ENCODE data around the gene C11orf54. TPM values are rescaled to one million over a fixed set of nuclear protein-coding genes. Genes with fewer than 3 reads are reported as not detected.

C11orf54 gene
- 9.6 and 16.3 TPM in 2 replicates for total RNA-seq (2014; rRNA removed; shearing (Covaris generic))
- 14.4 and 16.2 TPM in 2 replicates for polyA plus RNA-seq (2015; cell fraction: cytosol; rRNA removed)
- polyA plus RNA-seq (2015; cell fraction: nucleus; rRNA removed), result 33.2 and 36.0 TPM in 2 replicates

- DNase-seq (ENCODE audit: low read depth), result peak; percentile 95
Measured at GRCh38 chr11:93741094-93741881, at the start of gene C11orf54, which contains the start of gene TAF1D. C11orf54 (plus strand) TSS chr11:93741672; CDS start chr11:93747394, 5,722 bp downstream. TAF1D (minus strand) TSS chr11:93741495; CDS start chr11:93739304, 2,191 bp downstream.

DNA sequence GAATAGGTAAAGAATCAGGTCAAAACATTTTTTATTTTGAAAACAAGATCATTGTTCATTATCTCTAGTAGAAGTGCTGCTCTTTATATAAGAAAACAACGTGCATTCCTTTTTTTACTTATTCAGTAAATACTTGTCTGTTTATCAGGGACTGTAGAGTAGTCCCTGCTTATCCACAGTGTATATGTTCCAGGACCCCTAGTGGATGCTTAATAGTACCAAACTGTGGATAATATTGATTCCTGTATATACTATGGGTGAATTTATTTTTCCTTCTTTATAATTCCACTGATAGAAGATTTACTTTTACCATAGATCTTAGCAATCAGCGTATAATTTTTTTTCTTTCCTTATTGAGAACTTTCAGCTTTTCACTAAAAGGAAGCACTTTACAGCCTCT, 47.4 kb upstream of the C11orf54 start:
- DNase-seq (ENCODE audit: low read depth), result no peak

- no peak for DNase-seq (ENCODE audit: low read depth)
Measured at GRCh38 chr11:93694557-93694956, 46.9 kb upstream of the C11orf54 start.

DNA sequence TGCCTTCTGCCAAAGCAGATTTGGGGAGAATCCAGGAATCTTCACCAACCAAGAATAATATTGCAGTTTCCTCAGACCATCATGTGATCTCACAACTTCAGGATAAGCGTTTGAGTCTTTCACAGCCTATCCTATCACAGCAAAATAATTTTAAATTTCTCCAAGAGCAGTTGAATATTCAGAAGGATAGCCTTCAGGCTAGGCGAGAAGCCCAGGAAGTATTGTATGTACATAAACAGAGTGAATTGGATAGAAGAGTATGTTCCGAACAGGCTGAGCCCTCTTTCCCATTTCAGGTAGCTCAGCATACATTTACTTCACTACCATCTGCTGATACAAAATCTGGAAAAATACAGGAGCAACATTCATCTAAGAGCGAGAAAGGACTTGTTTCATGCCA, 43.9 kb upstream of the C11orf54 start:
- no peak for DNase-seq (ENCODE audit: low read depth)

DNA sequence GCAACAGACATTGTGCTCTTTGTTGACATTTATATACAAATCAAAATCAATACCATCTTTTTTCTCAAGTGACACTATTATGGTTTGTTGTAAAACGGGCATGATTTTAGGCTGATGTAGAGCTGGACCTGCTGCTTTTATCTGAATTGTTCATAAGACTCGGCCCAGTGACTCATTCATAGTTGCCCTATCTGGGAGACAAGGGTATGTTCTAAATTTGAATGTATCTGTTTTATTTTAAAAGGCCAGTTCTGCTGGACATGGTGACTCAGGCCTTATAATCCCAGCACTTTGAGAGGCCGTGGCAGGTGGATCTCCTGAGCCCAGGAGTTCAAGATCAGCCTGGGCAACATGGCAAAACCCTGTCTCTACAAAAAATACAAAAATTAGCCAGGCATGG, 40.6 kb upstream of the C11orf54 start:
- DNase-seq (ENCODE audit: low read depth), result no peak

GRCh38 chr11:93704237-93704636, 37.2 kb upstream of the C11orf54 start:
- DNase-seq (ENCODE audit: low read depth), result no peak

DNA sequence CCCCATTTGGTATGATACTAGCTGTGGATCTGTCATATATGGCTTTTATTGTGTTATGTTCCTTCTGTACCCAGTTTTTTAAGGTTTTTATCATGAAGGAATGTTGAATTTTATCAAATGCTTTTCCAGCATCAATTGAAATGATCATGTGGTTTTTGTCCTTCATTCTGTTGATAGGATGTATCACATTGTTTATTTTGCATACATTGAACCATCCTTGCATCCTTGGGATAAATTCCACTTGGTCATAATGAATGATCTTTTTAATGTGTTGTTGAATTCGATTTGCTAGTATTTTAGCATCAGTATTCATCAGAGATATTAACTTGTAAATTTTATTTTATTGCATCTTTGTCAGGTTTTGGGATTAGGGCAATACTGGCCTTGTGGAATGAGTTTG, 31.2 kb upstream of the C11orf54 start:
- no peak for DNase-seq (ENCODE audit: low read depth)

DNA sequence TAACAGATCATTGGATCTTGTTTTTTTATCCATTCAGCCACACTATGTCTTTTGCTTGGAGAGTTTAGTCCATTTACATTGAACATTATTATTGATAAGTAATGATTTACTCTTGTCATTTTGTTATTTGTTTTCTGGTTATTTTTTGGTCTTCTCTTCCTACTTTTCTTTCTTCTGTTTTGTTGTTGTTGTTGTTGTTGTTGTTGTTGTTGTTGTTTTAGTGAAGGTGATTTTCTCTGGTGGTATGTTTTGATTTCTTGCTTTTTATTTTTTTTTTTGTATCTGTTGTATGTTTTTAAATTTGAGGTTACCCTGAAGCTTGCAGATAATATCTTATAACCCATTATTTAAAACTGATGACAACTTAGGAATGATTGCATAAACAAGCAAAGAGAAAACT, 28.8 kb upstream of the C11orf54 start:
- DNase-seq (ENCODE audit: low read depth), result no peak

GRCh38 chr11:93715797-93716396, 25.6 kb upstream of the C11orf54 start:
- DNase-seq (ENCODE audit: low read depth), result no peak

DNA sequence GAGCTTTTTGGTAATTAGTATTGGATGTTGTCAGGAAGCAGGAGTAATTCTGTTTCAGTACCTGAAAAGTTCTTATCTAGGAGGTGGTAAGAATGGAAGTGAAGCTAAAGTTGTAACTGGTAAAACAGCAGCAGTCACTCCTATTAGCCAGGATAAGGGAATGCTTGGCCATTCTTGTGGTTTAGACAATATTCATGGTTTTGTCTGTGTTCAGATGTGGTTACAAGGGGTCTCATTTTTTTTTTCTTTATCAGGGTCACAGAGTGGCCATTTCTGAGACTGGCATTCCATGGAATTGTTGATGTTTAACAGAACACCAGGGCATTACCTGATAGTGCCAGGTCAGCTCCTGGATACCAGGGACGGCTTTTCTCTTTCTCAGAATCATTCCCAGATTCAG, 24.0 kb upstream of the C11orf54 start:
- no peak for DNase-seq (ENCODE audit: low read depth)

DNA sequence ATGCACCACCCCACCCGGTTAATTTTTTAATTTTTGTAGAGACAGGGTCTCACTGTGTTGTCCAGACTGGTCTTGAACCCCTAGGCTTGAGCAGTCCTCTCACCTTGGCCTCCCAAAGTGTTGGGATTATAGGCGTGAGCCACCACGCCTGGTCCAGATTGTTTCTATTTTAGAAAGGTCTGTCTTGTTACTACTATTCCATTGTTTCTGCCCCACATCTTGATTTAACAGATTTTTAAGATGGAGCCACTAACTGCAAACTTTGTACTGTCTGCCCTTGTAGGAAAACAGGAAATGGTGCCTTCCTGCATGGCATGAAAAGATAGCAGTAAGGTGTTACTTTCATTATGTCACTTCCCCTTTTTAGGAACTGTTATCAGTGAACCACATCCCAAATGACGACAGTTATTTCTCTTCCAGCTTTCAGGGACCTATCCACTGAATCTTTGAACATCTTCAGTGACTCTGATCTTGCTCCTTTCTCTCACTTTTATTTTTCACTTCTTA, 23.4 kb upstream of the C11orf54 start:
- no peak for DNase-seq (ENCODE audit: low read depth)

- DNase-seq (ENCODE audit: low read depth), result no peak
Measured at GRCh38 chr11:93719310-93719709, 22.2 kb upstream of the C11orf54 start.

DNA sequence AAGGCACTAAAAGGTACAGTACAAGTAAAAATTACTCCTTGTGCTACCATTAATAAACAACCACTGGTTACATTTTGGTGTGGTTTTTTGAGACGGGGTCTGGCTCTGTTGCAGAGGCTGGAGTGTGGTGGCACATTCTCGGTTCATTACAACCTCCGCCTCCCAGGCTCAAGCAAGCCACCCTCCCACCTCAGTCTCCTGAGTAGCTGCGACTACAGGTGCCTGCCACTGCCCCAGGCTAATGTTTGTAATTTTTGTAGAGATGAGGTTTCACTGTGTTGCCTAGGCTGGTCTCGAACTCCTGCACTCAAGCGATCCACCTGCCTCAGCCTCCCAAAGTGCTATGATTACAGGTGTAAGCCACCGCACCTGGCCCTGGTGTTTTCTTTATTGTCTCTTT, 20.9 kb upstream of the C11orf54 start:
- DNase-seq (ENCODE audit: low read depth), result no peak

GRCh38 chr11:93724089-93724488, 17.4 kb upstream of the C11orf54 start:
- no peak for DNase-seq (ENCODE audit: low read depth)

- no peak for DNase-seq (ENCODE audit: low read depth)
Measured at GRCh38 chr11:93727985-93728791, 13.3 kb upstream of the C11orf54 start.

- DNase-seq (ENCODE audit: low read depth), result no peak
Measured at GRCh38 chr11:93728792-93729128, 12.7 kb upstream of the C11orf54 start.

DNA sequence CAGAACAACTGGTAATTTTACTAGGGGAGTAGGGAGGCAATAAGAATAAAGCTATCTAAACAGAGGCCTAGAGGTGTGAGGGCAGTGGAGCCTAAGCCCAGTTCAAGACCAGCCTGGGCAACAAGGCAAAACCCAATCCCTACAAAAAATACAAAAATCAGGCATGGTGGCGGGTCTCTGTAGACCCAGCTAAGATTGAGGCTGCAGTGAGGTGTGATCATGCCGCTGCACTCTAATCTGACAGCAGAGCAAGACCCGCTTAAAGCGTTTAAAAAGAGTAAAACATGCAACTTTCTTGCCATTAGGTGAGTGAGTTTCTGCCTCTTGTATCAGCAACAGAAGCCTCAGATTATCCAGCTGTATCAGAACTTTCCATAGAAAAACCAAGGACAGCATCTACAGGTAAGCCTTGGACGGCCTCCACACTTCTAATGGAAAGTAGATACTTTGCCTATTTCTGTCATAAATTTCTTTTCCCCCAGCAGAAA, 12.3 kb upstream of the C11orf54 start:
- DNase-seq (ENCODE audit: low read depth), result no peak

DNA sequence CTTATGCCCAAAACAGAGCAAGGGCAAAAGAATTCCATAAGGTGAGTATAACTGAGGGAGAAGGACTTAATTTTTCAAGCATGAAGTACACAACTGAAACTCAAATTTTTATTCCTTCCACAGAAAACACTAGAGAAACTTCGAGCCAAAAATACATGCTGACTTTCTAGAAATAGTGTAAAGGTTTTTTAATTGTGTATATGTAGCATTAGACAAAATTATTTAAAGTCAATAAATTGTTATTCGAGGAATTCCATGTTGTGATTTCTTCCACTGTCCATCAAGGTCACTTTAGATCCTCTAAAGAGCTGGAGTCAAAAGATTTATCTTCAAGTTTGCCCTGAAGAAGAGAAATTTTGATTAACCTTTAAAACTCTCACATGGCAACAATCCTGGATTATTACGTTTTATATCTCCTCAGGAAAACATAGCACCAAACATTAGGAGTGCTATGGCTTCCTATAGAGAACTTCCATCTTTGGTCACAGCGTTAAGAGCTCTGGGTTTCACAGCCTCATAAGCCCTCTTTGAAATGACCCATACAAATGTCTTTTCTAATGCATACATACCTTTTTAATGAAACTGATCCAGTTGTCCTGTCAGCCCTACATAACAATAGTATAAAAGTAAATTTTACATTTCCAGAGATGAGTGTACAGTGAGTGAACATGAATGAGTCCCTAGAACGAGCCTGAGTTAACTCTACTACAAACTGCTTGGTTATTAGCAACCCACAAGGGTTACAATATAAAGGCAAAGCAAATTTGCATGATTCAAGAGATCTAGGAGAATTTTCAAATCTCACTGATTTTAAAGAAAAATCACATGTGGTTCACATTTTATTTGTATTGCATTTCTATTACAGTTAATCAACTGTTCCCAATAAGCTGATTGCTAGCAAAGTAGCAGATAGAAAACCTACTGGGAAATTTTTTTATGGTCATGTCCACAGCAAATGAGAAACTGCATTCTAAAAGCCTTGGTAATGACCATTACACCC, 11.1 kb upstream of the C11orf54 start:
- no peak for DNase-seq (ENCODE audit: low read depth)

DNA sequence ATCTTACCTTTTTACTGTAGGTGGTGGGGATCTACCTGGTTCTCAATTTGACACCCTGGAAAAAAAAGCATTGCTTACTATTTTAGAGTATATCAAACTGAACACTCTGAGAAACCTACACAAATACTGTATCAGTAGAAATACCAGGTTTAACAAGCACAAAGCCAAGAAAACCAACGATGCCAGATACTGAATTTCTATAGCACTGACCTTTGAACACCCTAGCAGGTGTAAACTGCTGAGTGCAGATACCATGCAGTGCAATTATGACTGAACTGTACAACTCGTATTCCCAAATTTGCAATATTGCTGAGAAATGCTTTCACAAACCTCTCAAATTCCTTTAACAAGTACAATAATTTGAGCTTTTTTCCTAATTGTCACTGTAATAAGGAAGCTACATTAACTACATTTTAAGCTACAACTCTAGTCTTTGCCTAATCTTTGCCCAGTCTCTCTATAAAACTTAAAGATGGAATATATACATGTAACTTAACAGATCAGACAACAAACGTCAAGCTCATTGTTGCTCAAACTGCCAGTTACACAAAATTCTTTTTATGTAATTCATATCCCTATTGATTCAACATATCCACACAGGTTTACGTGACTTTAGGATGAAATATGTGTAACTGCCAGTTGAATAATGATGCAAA, 9.1 kb upstream of the C11orf54 start:
- no peak for DNase-seq (ENCODE audit: low read depth)

DNA sequence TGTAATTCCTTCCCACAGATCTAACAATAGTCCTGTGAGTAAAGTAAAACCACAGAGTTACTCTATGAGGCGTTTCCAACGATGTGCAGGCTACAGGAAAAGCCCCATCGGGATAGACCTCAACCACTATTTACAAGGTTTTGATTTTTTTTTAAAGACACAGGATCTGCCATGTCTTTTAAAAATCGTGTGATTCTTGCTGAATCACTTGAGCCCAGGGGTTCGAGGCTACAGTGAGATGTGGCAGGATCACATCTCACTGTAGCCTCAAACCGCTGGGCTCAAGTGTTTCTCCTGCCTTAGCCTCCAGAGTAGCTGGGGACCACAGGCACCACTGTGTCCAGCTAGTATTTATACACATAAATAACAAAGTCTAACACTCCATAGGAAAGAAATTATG, 8.0 kb upstream of the C11orf54 start:
- DNase-seq (ENCODE audit: low read depth), result no peak
